ENCODE results near the gene GNAQ. TPM values are rescaled to one million over a fixed set of nuclear protein-coding genes. Genes with fewer than 3 reads are reported as not detected.

GNAQ gene
- total and polyA plus RNA-seq, 2 of the 4 experiments (the other 2 are of a cell fraction) = 23.1 to 50.7 TPM

GRCh38 chr9:77957652-77958051 lies 74.0 kb downstream of the GNAQ start:
- H3K4ac ChIP-seq (ENCODE audit: low read depth, low read length) = no peak overlapping the region
- H3K27me3 ChIP-seq (ENCODE audit: control insufficient read depth, insufficient read depth, low read length) = no peaks in the 10 kb centered on the region
- no peak overlapping the region for H2BK20ac ChIP-seq (ENCODE audit: low read depth, low read length)
- peaks cover 37% of the 10 kb centered on the region; the same call in 1 of the 2 replicates for H4K20me1 ChIP-seq (ENCODE audit: insufficient read depth, low read length)
- ATAC-seq (ENCODE audit: low read depth) (no peak), DNase-seq (no peak)
- no peak for TF ChIP-seq RAD21 (IDR thresholded peaks at IDR 0.05; ENCODE audit: low read length)
- no peak for TF ChIP-seq ELK1 (IDR thresholded peaks at IDR 0.05; ENCODE audit: borderline replicate concordance, low read depth, low read length)
- no peak for TF ChIP-seq CTCF (conservative IDR thresholded peaks at IDR 0.05; ENCODE audit: low read depth, low read length)
- no peak for TF ChIP-seq SMC3 (IDR thresholded peaks at IDR 0.05; ENCODE audit: low read depth, low read length)
- TF ChIP-seq CEBPB (IDR thresholded peaks at IDR 0.05; ENCODE audit: low read depth, low read length) = no peak
- TF ChIP-seq CHD1 (IDR thresholded peaks at IDR 0.05; ENCODE audit: low read depth, low read length) = no peak
- H3K9me3 ChIP-seq (ENCODE audit: control insufficient read depth, insufficient read depth, low read length) = no peaks in the 10 kb centered on the region
- no peak overlapping the region for H3K9ac ChIP-seq (ENCODE audit: low read depth, low read length)
- no peak overlapping the region for H3K4me3 ChIP-seq (ENCODE audit: insufficient read depth, low read depth, low read length)
- no peak overlapping the region for H3K27ac ChIP-seq (ENCODE audit: insufficient read depth, low read length)
- H3K4me2 ChIP-seq (ENCODE audit: low read depth, low read length) = no peak overlapping the region
- H3K79me1 ChIP-seq (ENCODE audit: low read depth in 1 of 2, low read length in 2 of 2) = peaks cover 35 to 59% of the 10 kb centered on the region in 2 experiments
- in situ Hi-C loops (cut with MboI; ENCODE audit: low sequenced_read_pairs) = no loop called here
- no peak overlapping the region for H3K56ac ChIP-seq (ENCODE audit: extremely low read depth, insufficient read depth, low read length)
- no peak overlapping the region for H2BK5ac ChIP-seq (ENCODE audit: low read depth, low read length, poor library complexity, severe bottlenecking)
- H2AK5ac ChIP-seq (ENCODE audit: low read depth, low read length) = no peak overlapping the region
- peaks cover 26% of the 10 kb centered on the region for H3K9me1 ChIP-seq (ENCODE audit: insufficient read depth, low read length)
- peaks cover 14% of the 10 kb centered on the region for H3K4me1 ChIP-seq (ENCODE audit: control insufficient read depth, insufficient read depth, low read length)
- intact Hi-C loops (cut with micrococcal nuclease) = no loop called here
- no peak overlapping the region for H2AK9ac ChIP-seq (replicated peaks; ENCODE audit: low read depth, low read length, poor library complexity)
- H2BK120ac ChIP-seq (ENCODE audit: low read depth, low read length) = no peak overlapping the region
- POLR2A ChIA-PET (ENCODE audit: unreplicated experiment) = no interaction called here
- no TSS peak for BruUV-seq (replicated peaks)
- H4K5ac ChIP-seq (ENCODE audit: low read depth, low read length) = no peak overlapping the region
- no peaks in the 10 kb centered on the region for H3K36me3 ChIP-seq (ENCODE audit: control insufficient read depth, insufficient read depth, low read length)
- H3K18ac ChIP-seq (ENCODE audit: low read depth, low read length) = no peak overlapping the region
- no CpG with 5 or more reads among the region's 5 CpGs for WGBS, 2 experiments (ENCODE audit: extremely low coverage in 2 of 2, insufficient read length in 1 of 2)
- CTCF ChIA-PET = no interaction called here
- dilution Hi-C loops (cut with HindIII; ENCODE audit: low sequenced_read_pairs, unreplicated experiment) = no loop called here
- no peak overlapping the region for H3K14ac ChIP-seq (replicated peaks; ENCODE audit: low read depth, low read length)
- no peak overlapping the region for H2BK15ac ChIP-seq (ENCODE audit: low read depth, low read length)
- no peak overlapping the region for H3K23ac ChIP-seq (ENCODE audit: low read depth, low read length)
- no peak overlapping the region for H2AFZ ChIP-seq (replicated peaks; ENCODE audit: low read length, poor library complexity)
- no peak overlapping the region for H4K91ac ChIP-seq (ENCODE audit: insufficient read depth, low read depth, low read length)
- H4K8ac ChIP-seq (ENCODE audit: low read depth in 2 of 2, low read length in 2 of 2) = no peak overlapping the region

Measured in IMR-90 (cell line).